A549 (cell line): ENCODE results near the gene P2RY8. TPM values are rescaled to one million over a fixed set of nuclear protein-coding genes. Genes with fewer than 3 reads are reported as not detected.
"Not testable (repeated sequence)": the region's sequence is repeated elsewhere in the genome, so short reads cannot be mapped to it uniquely, and the experiment has no call there.

Experiments used
- ATAC-seq, 2 experiments: fragments of 200-7000 bp in 1 of 2; fragments of >200 bp in 1 of 2; cut with Nextera tagmentation in 1 of 2; cut with Tn5 transposase in 1 of 2; 3 replicates each; pipeline versions ENCODE4 v1.8.0 to v1.9.1; 2018 to 2020; ENCODE audit warnings: mild to moderate bottlenecking in 1 of 2, moderate library complexity in 1 of 2
- CTCF ChIA-PET: fragments of 300-600 bp; sonication (Branson Sonifier 250); formaldehyde crosslinking; extraction: SDS; loops from one replicate; lab custom pipeline; 2021; ENCODE audit warnings: antibody characterized with exemption, inconsistent platforms; lab: Yijun Ruan, JAX
- POLR2A ChIA-PET: fragments of 350-600 bp; formaldehyde crosslinking; extraction: SDS; loops from one replicate; lab custom pipeline; 2021; ENCODE audit warnings: antibody characterized with exemption, inconsistent platforms; lab: Yijun Ruan, JAX
- DNase-seq, 2 experiments: peaks; one replicate each; pipeline versions ENCODE4 v3.0.0 to v3.0.0-alpha.2; 2011 to 2016; ENCODE audit warnings: low read depth in 1 of 2, low spot score in 1 of 2
- FAIRE-seq: peaks from 2 replicates; lab custom pipeline; 2011; peaks lifted over from hg19 to GRCh38; lab: Jason Lieb, UNC
- H3K27ac ChIP-seq, 2 experiments: fragments of >200 bp; sonication (Bioruptor Twin); formaldehyde crosslinking; 3 replicates each; pipeline ENCODE4 v1.5.1; 2016 to 2017
- H3K4me1 ChIP-seq: fragments of >200 bp; sonication (Bioruptor Twin); formaldehyde crosslinking; 3 replicates; pipeline ENCODE4 v1.6.1; 2016
- H3K4me2 ChIP-seq: fragments of >200 bp; sonication (Bioruptor Twin); formaldehyde crosslinking; 3 replicates; pipeline ENCODE4 v1.6.1; 2016
- H3K4me3 ChIP-seq: fragments of >200 bp; sonication (Bioruptor Twin); formaldehyde crosslinking; 3 replicates; pipeline ENCODE4 v1.5.1; 2016
- H3K9me3 ChIP-seq: fragments of >200 bp; sonication (Bioruptor Twin); formaldehyde crosslinking; 3 replicates; pipeline ENCODE4 v1.6.1; 2016
- CEBPB ChIP-seq, 2 experiments: fragments of >200 bp in 1 of 2; sonication (Bioruptor Twin) in 1 of 2; formaldehyde crosslinking in 1 of 2; IDR thresholded peaks; 2 replicates each; pipeline ENCODE4 v1.6.1; 2012 to 2016
- CHD2 ChIP-seq: fragments of 150-350 bp; IDR thresholded peaks from 2 replicates; pipeline ENCODE4 v1.6.1; 2014; ENCODE audit warnings: low read length; ENCODE audit not compliant: partially characterized antibody
- EHF ChIP-seq: fragments of 250-450 bp; sonication (Bioruptor Pico); IDR thresholded peaks from 2 replicates; pipeline ENCODE4 v1.5.0; 2020; ENCODE audit warnings: mild to moderate bottlenecking
- EP300 ChIP-seq, 2 experiments: fragments of >200 bp; sonication (Bioruptor Twin); formaldehyde crosslinking; IDR thresholded peaks; 2 replicates in 1 of 2; 3 replicates in 1 of 2; pipeline ENCODE4 v1.6.1; 2016 to 2017
- ESRRA ChIP-seq: fragments of 150-350 bp; IDR thresholded peaks from 2 replicates; pipeline ENCODE4 v1.6.1; 2014; ENCODE audit warnings: mild to moderate bottlenecking, low read length, borderline replicate concordance
- GATA3 ChIP-seq: IDR thresholded peaks from 2 replicates; pipeline ENCODE4 v1.6.1; 2012; ENCODE audit warnings: borderline replicate concordance
- HOXA7 ChIP-seq: fragments of 250-450 bp; sonication (Bioruptor Pico); IDR thresholded peaks from 2 replicates; pipeline ENCODE4 v1.5.0; 2020; ENCODE audit warnings: mild to moderate bottlenecking, moderate library complexity
- JUN ChIP-seq, 2 experiments: fragments of >200 bp; sonication (Bioruptor Twin); formaldehyde crosslinking; IDR thresholded peaks; 2 replicates in 1 of 2; 3 replicates in 1 of 2; pipeline ENCODE4 v1.6.1; 2016 to 2017
- KDM1A ChIP-seq: fragments of 200-600 bp; sonication (generic); IDR thresholded peaks from 2 replicates; pipeline ENCODE4 v1.6.1; 2016; ENCODE audit warnings: low read depth, mild to moderate bottlenecking
- MYC ChIP-seq: IDR thresholded peaks from 2 replicates; pipeline ENCODE4 v1.6.1; 2012; ENCODE audit warnings: mild to moderate bottlenecking, inconsistent platforms, low read length, improper control_type of control experiment, borderline replicate concordance
- NFE2L2 ChIP-seq: fragments of 150-350 bp; conservative IDR thresholded peaks from 2 replicates; pipeline ENCODE4 v1.6.1; 2014; ENCODE audit warnings: low read length
- NPAS2 ChIP-seq: fragments of 250-450 bp; sonication (Bioruptor Pico); IDR thresholded peaks from 2 replicates; pipeline ENCODE4 v1.8.0; 2022; ENCODE audit warnings: mild to moderate bottlenecking, moderate library complexity, borderline replicate concordance
- NR3C1 ChIP-seq: fragments of >200 bp; sonication (Bioruptor Twin); formaldehyde crosslinking; IDR thresholded peaks from 3 replicates; pipeline ENCODE4 v1.6.1; 2017
- PHF8 ChIP-seq: fragments of 200-600 bp; sonication (generic); IDR thresholded peaks from 2 replicates; pipeline ENCODE4 v1.6.1; 2016; ENCODE audit warnings: low read depth, mild to moderate bottlenecking, antibody characterized with exemption, moderate library complexity, borderline replicate concordance
- POLR2A ChIP-seq: IDR thresholded peaks from 2 replicates; pipeline ENCODE4 v1.6.1; 2012; ENCODE audit warnings: mild to moderate bottlenecking, low read length
- POLR2AphosphoS2 ChIP-seq: conservative IDR thresholded peaks from 2 replicates; pipeline ENCODE4 v1.6.1; 2012; ENCODE audit warnings: low read length, improper control_type of control experiment, inconsistent platforms
- RAD21 ChIP-seq, 2 experiments: fragments of >200 bp in 1 of 2; sonication (Bioruptor Twin) in 1 of 2; formaldehyde crosslinking in 1 of 2; IDR thresholded peaks in 1 of 2; conservative IDR thresholded peaks in 1 of 2; 2 replicates in 1 of 2; 3 replicates in 1 of 2; pipeline ENCODE4 v1.6.1; 2012 to 2018; ENCODE audit warnings: inconsistent platforms in 1 of 2
- RFX5 ChIP-seq: fragments of 450-650 bp; IDR thresholded peaks from 2 replicates; pipeline ENCODE4 v1.7.1; 2014; ENCODE audit warnings: antibody characterized with exemption, mild to moderate bottlenecking, moderate library complexity
- SMC3 ChIP-seq: fragments of >200 bp; sonication (Bioruptor Twin); formaldehyde crosslinking; IDR thresholded peaks from 3 replicates; pipeline ENCODE4 v1.6.1; 2018; ENCODE audit warnings: inconsistent platforms
- TP53 ChIP-seq: fragments of 250-450 bp; sonication (Bioruptor Pico); IDR thresholded peaks from 2 replicates; pipeline ENCODE4 v1.5.0; 2021; ENCODE audit warnings: mild to moderate bottlenecking, moderate library complexity
- ZFP36 ChIP-seq: fragments of 450-650 bp; IDR thresholded peaks from 2 replicates; pipeline ENCODE4 v1.6.1; 2014; ENCODE audit warnings: borderline replicate concordance; ENCODE audit not compliant: partially characterized antibody
- WGBS: methylation state at CpG from one replicate; pipeline ENCODE4 v1.1.6; 2017; ENCODE audit errors: missing lambda C conversion rate; 5-methylcytosine and 5-hydroxymethylcytosine counted together
- polyA plus RNA-seq, 4 experiments: library from polyadenylated mRNA; depleted of rRNA in 3 of 4; stranded (reverse); fragments of >200 nt; fragmentation: RNase III in 1 of 4; extraction: RNeasy Plus Mini Kit Qiagen cat#74134 plus additional on column Dnase treatment in 1 of 4; gene quantifications; 2 replicates in 3 of 4; 3 replicates in 1 of 4; pipeline ENCODE4 v1.2.3, GENCODE V29; 2011 to 2017
- TF ChIP-seq, protein P1 (sequence below): fragments of 250-450 bp; sonication (Bioruptor Pico); IDR thresholded peaks from 2 replicates; pipeline ENCODE4 v1.5.0; 2020; ENCODE audit warnings: low read depth, mild to moderate bottlenecking, moderate library complexity

Gene P2RY8
- polyA plus RNA-seq, 2 of the 4 experiments (the other 2 are of a cell fraction), result not detected

DNA sequence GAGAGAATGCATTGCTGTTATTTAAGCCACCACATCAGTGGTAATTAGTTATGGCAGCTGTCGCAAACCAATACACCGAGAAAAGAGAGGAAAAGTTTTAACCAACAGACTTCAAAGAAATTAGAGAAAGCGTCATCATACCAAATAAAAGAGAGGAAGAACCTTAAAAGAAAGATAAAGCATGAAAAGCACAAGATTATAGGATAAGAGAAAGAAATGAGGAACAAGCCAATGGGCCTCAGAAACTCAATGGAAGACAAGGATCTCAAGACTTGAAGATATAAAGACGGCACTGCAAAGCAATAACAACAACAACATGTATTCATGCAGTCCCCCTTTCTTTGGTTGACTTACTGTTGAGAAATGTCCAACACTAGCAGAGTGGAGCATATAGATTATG, 61.5 kb downstream of the P2RY8 start:
- no peak for ATAC-seq
- H3K9me3 ChIP-seq, result no peaks in the 10 kb centered on the region
- WGBS, result 49% methylated on average over 4 of the region's 4 CpGs
- no peak for TF ChIP-seq SMC3
- TF ChIP-seq, all 56 proteins: peak for 0
- DNase-seq (no peak), FAIRE-seq (no peak)
- H3K4me2 ChIP-seq, result no peak overlapping the region
- H3K4me1 ChIP-seq, result peaks cover 6% of the 10 kb centered on the region; the same call in 1 of the 3 replicates
- ChIA-PET POLR2A (no interaction called here), CTCF (no interaction called here)
- no peak overlapping the region for H3K27ac ChIP-seq
- no peak overlapping the region for H3K4me3 ChIP-seq

DNA sequence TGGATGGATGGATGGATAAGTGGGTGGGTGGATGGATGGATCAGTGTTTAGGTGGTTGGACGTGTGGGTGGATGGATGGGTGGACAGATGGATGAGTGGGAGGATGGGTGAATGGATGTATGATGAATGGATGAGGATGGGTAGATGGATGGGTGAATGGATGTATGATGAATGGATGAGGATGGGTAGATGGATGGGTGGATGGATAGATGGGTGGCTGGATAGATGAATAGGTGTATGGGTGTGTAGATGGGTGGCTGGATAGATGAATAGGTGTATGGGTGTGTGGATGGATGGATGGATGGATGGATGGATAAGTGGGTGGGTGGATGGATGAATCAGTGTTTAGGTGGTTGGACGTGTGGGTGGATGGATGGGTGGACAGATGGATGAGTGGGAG, 62.4 kb downstream of the P2RY8 start:
- DNase-seq, CTCF ChIA-PET, ATAC-seq, POLR2A ChIA-PET, H3K27ac ChIP-seq, H3K4me3 ChIP-seq, H3K4me1 ChIP-seq, H3K4me2 ChIP-seq, FAIRE-seq, H3K9me3 ChIP-seq: not testable (repeated sequence)
- WGBS, result 1% methylated on average over 2 of the region's 2 CpGs

- DNase-seq (no peak), ATAC-seq (no peak), FAIRE-seq (no peak)
- H3K27ac ChIP-seq, result no peak overlapping the region
- H3K9me3 ChIP-seq, result no peaks in the 10 kb centered on the region
- WGBS, result 43% methylated on average over 2 of the region's 2 CpGs
- ChIA-PET CTCF (no interaction called here), POLR2A (no interaction called here)
- TF ChIP-seq ESRRA, result no peak
- TF ChIP-seq NR3C1, result no peak
- TF ChIP-seq JUN (IDR thresholded peaks at IDR 0.05), result no peak
- TF ChIP-seq CEBPB (IDR thresholded peaks at IDR 0.05), result no peak
- TF ChIP-seq POLR2AphosphoS2, result no peak
- no peak for TF ChIP-seq RFX5
- no peak for TF ChIP-seq PHF8
- TF ChIP-seq, protein P1, sequence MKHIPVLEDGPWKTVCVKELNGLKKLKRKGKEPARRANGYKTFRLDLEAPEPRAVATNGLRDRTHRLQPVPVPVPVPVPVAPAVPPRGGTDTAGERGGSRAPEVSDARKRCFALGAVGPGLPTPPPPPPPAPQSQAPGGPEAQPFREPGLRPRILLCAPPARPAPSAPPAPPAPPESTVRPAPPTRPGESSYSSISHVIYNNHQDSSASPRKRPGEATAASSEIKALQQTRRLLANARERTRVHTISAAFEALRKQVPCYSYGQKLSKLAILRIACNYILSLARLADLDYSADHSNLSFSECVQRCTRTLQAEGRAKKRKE (CRISPR knock-in tag), result no peak
- no peak for TF ChIP-seq POLR2A
- no peak for TF ChIP-seq KDM1A
- TF ChIP-seq MYC, result no peak
- TF ChIP-seq GATA3, result no peak
- H3K4me2 ChIP-seq, result no peak overlapping the region
- peaks cover 5% of the 10 kb centered on the region for H3K4me1 ChIP-seq
- no peak overlapping the region for H3K4me3 ChIP-seq
Measured at GRCh38 chrX:1472975-1473374, 64.0 kb downstream of the P2RY8 start.

- peak; percentile 50 to 52 for DNase-seq
- no peaks in the 10 kb centered on the region for H3K9me3 ChIP-seq
- peak overlapping the region; percentile 75 for H3K4me2 ChIP-seq
- FAIRE-seq, result no peak
- ChIA-PET CTCF (no interaction called here), POLR2A (no interaction called here)
- TF ChIP-seq RAD21 (conservative IDR thresholded peaks at IDR 0.05 in 1 of 2, IDR thresholded peaks at IDR 0.05 in 1 of 2), result peak; percentile 29 to 37; a peak in 4 of 5 replicates
- no peak for TF ChIP-seq CHD2
- H3K27ac ChIP-seq, result peak overlapping the region; percentile 51 to 66; a peak in 3 of 6 replicates
- H3K4me1 ChIP-seq, result peaks cover 5% of the 10 kb centered on the region
- peak; percentile 76 to 78 for ATAC-seq
- 25% methylated on average over 19 of the region's 20 CpGs for WGBS
- no peak overlapping the region for H3K4me3 ChIP-seq
Measured at GRCh38 chrX:1468250-1468772, 68.7 kb downstream of the P2RY8 start.

- DNase-seq, result no peak
- CTCF ChIA-PET, result no interaction called here
- TF ChIP-seq ESRRA, result no peak
- no peak for TF ChIP-seq HOXA7 (CRISPR knock-in tag)
- no peak for TF ChIP-seq MYC
- no peak for TF ChIP-seq ZFP36
- no peak for TF ChIP-seq EHF
- TF ChIP-seq EP300 (IDR thresholded peaks at IDR 0.05), result no peak
- no peak for TF ChIP-seq NFE2L2
- TF ChIP-seq CHD2, result no peak
- no peak for TF ChIP-seq TP53 (CRISPR knock-in tag)
- TF ChIP-seq NPAS2 (CRISPR knock-in tag), result no peak
- TF ChIP-seq, all 56 proteins: peak for 0
- Histone ChIP-seq H3K4me1 (peaks cover 15% of the 10 kb centered on the region), H3K27ac (no peak overlapping the region), H3K4me2 (no peak overlapping the region), H3K4me3 (no peak overlapping the region), H3K9me3 (no peaks in the 10 kb centered on the region)
- 69% methylated on average over 20 of the region's 20 CpGs for WGBS
- POLR2A ChIA-PET, result no interaction called here
- ATAC-seq (no peak), FAIRE-seq (no peak)
Measured at GRCh38 chrX:1466971-1467561, 69.9 kb downstream of the P2RY8 start.
